H9 (cell line): ENCODE measurements around the gene FBXO2. TPM values are rescaled to one million over a fixed set of nuclear protein-coding genes. Genes with fewer than 3 reads are reported as not detected.

ENCODE experiments used
- DNase-seq: peaks from one replicate; pipeline ENCODE4 v3.0.0-alpha.2; 2017
- H2AFZ ChIP-seq: one replicate; pipeline ENCODE4 v1.6.1; 2013; ENCODE audit warnings: mild to moderate bottlenecking, low read length, control low read depth, moderate library complexity
- H2AK5ac ChIP-seq: 2 replicates; pipeline ENCODE4 v1.6.1; 2013; ENCODE audit warnings: low read length, control low read depth, mixed read lengths; ENCODE audit not compliant: insufficient read length
- H2BK120ac ChIP-seq: one replicate; pipeline ENCODE4 v1.6.1; 2013; ENCODE audit warnings: low read depth, mild to moderate bottlenecking, low read length, control low read depth, inconsistent platforms; ENCODE audit not compliant: poor library complexity, severe bottlenecking
- H2BK12ac ChIP-seq: 2 replicates; pipeline ENCODE4 v1.6.1; 2013; ENCODE audit warnings: low read length, control low read depth, mixed read lengths, low read depth; ENCODE audit not compliant: insufficient read length
- H2BK15ac ChIP-seq: 2 replicates; pipeline ENCODE4 v1.6.1; 2013; ENCODE audit warnings: low read depth, low read length, control low read depth
- H2BK20ac ChIP-seq: one replicate; pipeline ENCODE4 v1.6.1; 2013; ENCODE audit warnings: low read depth, mild to moderate bottlenecking, low read length, control low read depth, inconsistent platforms; ENCODE audit not compliant: poor library complexity, severe bottlenecking
- H2BK5ac ChIP-seq: 2 replicates; pipeline ENCODE4 v1.6.1; 2013; ENCODE audit warnings: low read length, control low read depth, mixed read lengths; ENCODE audit not compliant: insufficient read length
- H3K14ac ChIP-seq: 2 replicates; pipeline ENCODE4 v1.6.1; 2013; ENCODE audit warnings: low read length, control low read depth; ENCODE audit not compliant: insufficient read depth
- H3K18ac ChIP-seq: 2 replicates; pipeline ENCODE4 v1.6.1; 2013; ENCODE audit warnings: low read depth, mild to moderate bottlenecking, mixed read lengths, low read length, control low read depth; ENCODE audit not compliant: insufficient read length
- H3K23ac ChIP-seq: 2 replicates; pipeline ENCODE4 v1.6.1; 2013; ENCODE audit warnings: low read length, control low read depth, mixed read lengths, low read depth; ENCODE audit not compliant: insufficient read length
- H3K23me2 ChIP-seq: 2 replicates; pipeline ENCODE4 v1.6.1; 2013; ENCODE audit warnings: low read depth, mild to moderate bottlenecking, mixed read lengths, low read length, control low read depth; ENCODE audit not compliant: insufficient read length, poor library complexity, severe bottlenecking
- H3K27ac ChIP-seq: 2 replicates; pipeline ENCODE4 v1.5.1; 2013; ENCODE audit warnings: low read length, control low read depth, mixed read lengths, low read depth; ENCODE audit not compliant: insufficient read length
- H3K27me3 ChIP-seq: 2 replicates; pipeline ENCODE4 v1.6.1; 2013; ENCODE audit warnings: low read length, control low read depth, inconsistent platforms; ENCODE audit not compliant: insufficient read depth
- H3K4ac ChIP-seq: 2 replicates; pipeline ENCODE4 v1.6.1; 2013; ENCODE audit warnings: low read depth, mild to moderate bottlenecking, control low read depth, inconsistent platforms, low read length, moderate library complexity
- H3K4me1 ChIP-seq: 2 replicates; pipeline ENCODE4 v1.6.1; 2013; ENCODE audit warnings: low read length, control low read depth, inconsistent platforms; ENCODE audit not compliant: insufficient read depth
- H3K4me2 ChIP-seq: 2 replicates; pipeline ENCODE4 v1.6.1; 2013; ENCODE audit warnings: low read length, control low read depth, mixed read lengths; ENCODE audit not compliant: insufficient read length, insufficient read depth
- H3K56ac ChIP-seq: 2 replicates; pipeline ENCODE4 v1.6.1; 2013; ENCODE audit warnings: low read depth, mild to moderate bottlenecking, mixed read lengths, low read length, control low read depth; ENCODE audit not compliant: insufficient read length
- H3K79me1 ChIP-seq: 2 replicates; pipeline ENCODE4 v1.6.1; 2013; ENCODE audit warnings: low read depth, mild to moderate bottlenecking, moderate library complexity, low read length, control low read depth, inconsistent platforms; ENCODE audit not compliant: insufficient read depth, poor library complexity, severe bottlenecking
- H3K79me2 ChIP-seq: 2 replicates; pipeline ENCODE4 v1.6.1; 2013; ENCODE audit warnings: low read length, control low read depth, inconsistent platforms; ENCODE audit not compliant: insufficient read depth
- H3K9ac ChIP-seq: 2 replicates; pipeline ENCODE4 v1.6.1; 2013; ENCODE audit warnings: low read length, control low read depth, mixed read lengths; ENCODE audit not compliant: insufficient read length; ENCODE audit errors: extremely low read depth
- H3K9me3 ChIP-seq: one replicate; pipeline ENCODE4 v1.6.1; 2013; ENCODE audit warnings: low read depth, low read length, inconsistent platforms; ENCODE audit not compliant: control insufficient read depth
- H3T11ph ChIP-seq: one replicate; pipeline ENCODE4 v1.6.1; 2013; ENCODE audit warnings: mild to moderate bottlenecking, low read length, control low read depth, inconsistent platforms
- H4K20me1 ChIP-seq: one replicate; pipeline ENCODE4 v1.6.1; 2013; ENCODE audit not compliant: control insufficient read depth, insufficient read length, insufficient read depth
- H4K5ac ChIP-seq: 2 replicates; pipeline ENCODE4 v1.6.1; 2013; ENCODE audit warnings: low read depth, mild to moderate bottlenecking, mixed read lengths, low read length, control low read depth; ENCODE audit not compliant: insufficient read length
- H4K8ac ChIP-seq: replicated peaks from 2 replicates; pipeline ENCODE4 v1.6.1; 2013; ENCODE audit warnings: low read length, control low read depth, mixed read lengths, low read depth; ENCODE audit not compliant: insufficient read length
- H4K91ac ChIP-seq: 2 replicates; pipeline ENCODE4 v1.6.1; 2013; ENCODE audit warnings: low read depth, mild to moderate bottlenecking, moderate library complexity, mixed read lengths, low read length, control low read depth; ENCODE audit not compliant: insufficient read length
- H3K27ac Mint-ChIP-seq, 3 experiments: 2 replicates in 2 of 3; 3 replicates in 1 of 3; pipeline ENCODE4 v1.8.0; 2020 to 2021; ENCODE audit warnings: mixed read lengths in 3 of 3, mild to moderate bottlenecking in 1 of 3, moderate library complexity in 1 of 3
- H3K27me3 Mint-ChIP-seq: 2 replicates; pipeline ENCODE4 v1.8.0; 2021; ENCODE audit warnings: low read depth, mild to moderate bottlenecking, moderate library complexity, mixed read lengths
- H3K36me3 Mint-ChIP-seq, 3 experiments: 2 replicates in 2 of 3; 3 replicates in 1 of 3; pipeline ENCODE4 v1.8.0; 2020 to 2021; ENCODE audit warnings: low read depth in 3 of 3, mixed read lengths in 3 of 3; ENCODE audit not compliant: insufficient read depth in 1 of 3
- H3K4me1 Mint-ChIP-seq, 2 experiments: 2 replicates each; pipeline ENCODE4 v1.8.0; 2020; ENCODE audit warnings: mixed read lengths in 2 of 2
- H3K4me3 Mint-ChIP-seq, 2 experiments: 2 replicates in 1 of 2; 3 replicates in 1 of 2; pipeline ENCODE4 v1.8.0; 2020 to 2021; ENCODE audit warnings: mild to moderate bottlenecking in 2 of 2, mixed read lengths in 2 of 2, moderate library complexity in 1 of 2
- H3K9me3 Mint-ChIP-seq, 2 experiments: 2 replicates in 1 of 2; 3 replicates in 1 of 2; pipeline ENCODE4 v1.8.0; 2020; ENCODE audit warnings: mild to moderate bottlenecking in 2 of 2, mixed read lengths in 2 of 2, moderate library complexity in 1 of 2
- WGBS: extraction: QIAGEN DNeasy Blood & Tissue Kit; methylation state at CpG from one replicate; pipeline ENCODE4 v1.1.7; 2013; ENCODE audit warnings: missing lambda C conversion rate, low lambda C conversion rate, mixed read lengths; ENCODE audit not compliant: insufficient read length; ENCODE audit errors: extremely low coverage; 5-methylcytosine and 5-hydroxymethylcytosine counted together
- total RNA-seq: library from RNA; stranded (reverse); gene quantifications from 2 replicates; pipeline ENCODE4 v1.2.1, GENCODE V29; 2021
- TF ChIP-seq, protein P1 (sequence below): fragments of 200-600 bp; sonication (generic); conservative IDR thresholded peaks from 3 replicates; pipeline ENCODE4 v1.8.0; 2021; ENCODE audit warnings: antibody characterized with exemption, mild to moderate bottlenecking

Gene FBXO2
- total RNA-seq, 1 experiment from 2014 or later, result 28.9 TPM

DNA sequence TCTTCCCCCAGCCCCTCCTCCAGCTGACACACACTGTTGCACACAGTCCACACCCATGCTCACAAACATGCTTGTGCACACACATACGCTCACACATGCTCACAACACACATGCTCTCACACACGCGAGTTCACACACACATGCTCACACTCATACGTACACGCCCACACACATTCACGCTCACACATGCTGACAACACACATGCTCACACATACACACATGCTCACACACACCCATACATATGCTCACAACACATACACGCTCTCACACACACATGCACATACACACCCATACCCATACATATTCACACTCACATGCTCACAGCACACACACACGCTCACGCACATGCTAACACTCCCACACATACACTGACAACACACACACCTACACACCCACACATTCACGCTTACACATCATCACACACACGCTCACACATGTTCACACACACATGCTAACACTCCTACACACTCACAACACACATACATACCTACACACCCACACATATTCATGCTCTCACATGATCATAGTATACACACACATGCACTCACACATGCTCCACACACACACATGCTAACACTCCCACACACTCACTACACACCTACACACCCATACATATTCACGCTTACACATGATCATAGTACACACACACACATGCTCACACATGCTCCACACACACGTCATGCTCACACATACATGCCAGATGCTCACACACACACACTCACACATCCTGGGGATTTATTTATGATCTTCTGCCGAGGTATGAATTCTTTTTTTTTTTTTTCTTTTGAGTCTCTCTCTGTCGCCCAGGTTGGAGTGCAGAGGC lies 48.0 kb upstream of the FBXO2 start:
- Histone ChIP-seq H3T11ph (no peak overlapping the region), H2BK120ac (no peak overlapping the region), H3K79me1 (no peaks in the 10 kb centered on the region), H3K14ac (no peak overlapping the region), H3K4me2 (no peak overlapping the region), H2BK15ac (no peak overlapping the region), H2BK12ac (no peak overlapping the region), H3K23me2 (peaks cover 5% of the 10 kb centered on the region), H2BK20ac (no peak overlapping the region), H2AFZ (no peak overlapping the region), H3K23ac (no peak overlapping the region), H4K91ac (no peak overlapping the region), H4K20me1 (peaks cover 8% of the 10 kb centered on the region), H3K9ac (no peak overlapping the region), H4K5ac (peak overlapping the region; percentile 6), H3K4ac (no peak overlapping the region), H4K8ac (peak overlapping the region; percentile 15), H3K27ac (no peak overlapping the region), H2AK5ac (no peak overlapping the region), H3K79me2 (no peaks in the 10 kb centered on the region; the same call in 1 of the 2 replicates), H2BK5ac (no peak overlapping the region), H3K4me1 (peaks cover 10% of the 10 kb centered on the region), H3K27me3 (no peaks in the 10 kb centered on the region), H3K56ac (no peak overlapping the region), H3K9me3 (no peaks in the 10 kb centered on the region), H3K18ac (peak overlapping the region; percentile 12)
- H3K9me3 Mint-ChIP-seq, result no peaks in the 10 kb centered on the region
- no peaks in the 10 kb centered on the region for H3K27me3 Mint-ChIP-seq
- peaks cover 50 to 54% of the 10 kb centered on the region in 2 experiments for H3K4me1 Mint-ChIP-seq
- H3K4me3 Mint-ChIP-seq, result no peak overlapping the region
- DNase-seq, result no peak
- TF ChIP-seq, protein P1, sequence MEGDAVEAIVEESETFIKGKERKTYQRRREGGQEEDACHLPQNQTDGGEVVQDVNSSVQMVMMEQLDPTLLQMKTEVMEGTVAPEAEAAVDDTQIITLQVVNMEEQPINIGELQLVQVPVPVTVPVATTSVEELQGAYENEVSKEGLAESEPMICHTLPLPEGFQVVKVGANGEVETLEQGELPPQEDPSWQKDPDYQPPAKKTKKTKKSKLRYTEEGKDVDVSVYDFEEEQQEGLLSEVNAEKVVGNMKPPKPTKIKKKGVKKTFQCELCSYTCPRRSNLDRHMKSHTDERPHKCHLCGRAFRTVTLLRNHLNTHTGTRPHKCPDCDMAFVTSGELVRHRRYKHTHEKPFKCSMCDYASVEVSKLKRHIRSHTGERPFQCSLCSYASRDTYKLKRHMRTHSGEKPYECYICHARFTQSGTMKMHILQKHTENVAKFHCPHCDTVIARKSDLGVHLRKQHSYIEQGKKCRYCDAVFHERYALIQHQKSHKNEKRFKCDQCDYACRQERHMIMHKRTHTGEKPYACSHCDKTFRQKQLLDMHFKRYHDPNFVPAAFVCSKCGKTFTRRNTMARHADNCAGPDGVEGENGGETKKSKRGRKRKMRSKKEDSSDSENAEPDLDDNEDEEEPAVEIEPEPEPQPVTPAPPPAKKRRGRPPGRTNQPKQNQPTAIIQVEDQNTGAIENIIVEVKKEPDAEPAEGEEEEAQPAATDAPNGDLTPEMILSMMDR, result no peak
- WGBS, result 100% methylated on average over 5 of the region's 15 CpGs
- no peak overlapping the region for H3K27ac Mint-ChIP-seq
- H3K36me3 Mint-ChIP-seq, result peaks cover 0 to 4% (median 0%) of the 10 kb centered on the region in 3 experiments; a peak in 3 of 7 replicates
